HG03342 (cell line): ENCODE results near the gene KATNAL2.
A peak's percentile ranks its signal among the peaks of the same experiment; 100 is the strongest.
"Not testable (repeated sequence)": the region's sequence is repeated elsewhere in the genome, so short reads cannot be mapped to it uniquely, and the experiment has no call there.

Source experiments
- ATAC-seq: cut with Tn5 transposase; IDR thresholded peaks from one replicate; pipeline ENCODE4 v1.9.1; 2021; ENCODE audit warnings: mild to moderate bottlenecking, moderate library complexity; ENCODE audit not compliant: unreplicated experiment

The KATNAL2 gene

DNA sequence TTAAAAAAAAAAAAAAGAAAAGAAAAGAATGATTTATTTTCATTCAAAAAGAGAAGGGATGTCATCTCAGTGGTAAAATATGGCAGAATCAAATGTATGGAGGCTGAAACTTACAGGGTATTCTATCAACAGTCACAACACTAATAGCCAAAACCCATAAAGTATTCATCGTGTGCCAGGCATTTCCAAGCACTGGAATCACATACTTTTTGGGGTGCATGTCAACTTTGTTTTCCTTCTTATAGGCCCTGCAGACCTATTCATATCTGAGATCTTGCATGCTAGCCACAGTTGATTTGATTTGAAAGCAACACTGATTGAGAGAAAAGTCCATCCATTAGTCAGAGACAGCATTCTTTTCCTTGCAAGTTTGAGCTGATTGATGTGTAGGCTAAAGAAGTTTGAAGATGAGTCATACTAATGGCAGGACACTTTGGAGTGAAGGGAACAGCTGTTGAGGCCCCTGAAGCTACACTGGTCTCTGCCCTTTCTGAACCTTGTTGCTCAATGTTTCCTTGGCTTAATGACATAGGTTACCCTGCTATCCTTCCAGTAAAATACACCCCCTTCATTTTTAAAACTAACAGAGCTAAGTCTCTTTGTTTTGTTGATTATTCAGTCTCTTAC, 22.0 kb downstream of the KATNAL2 start:
- ATAC-seq, result no peak

DNA sequence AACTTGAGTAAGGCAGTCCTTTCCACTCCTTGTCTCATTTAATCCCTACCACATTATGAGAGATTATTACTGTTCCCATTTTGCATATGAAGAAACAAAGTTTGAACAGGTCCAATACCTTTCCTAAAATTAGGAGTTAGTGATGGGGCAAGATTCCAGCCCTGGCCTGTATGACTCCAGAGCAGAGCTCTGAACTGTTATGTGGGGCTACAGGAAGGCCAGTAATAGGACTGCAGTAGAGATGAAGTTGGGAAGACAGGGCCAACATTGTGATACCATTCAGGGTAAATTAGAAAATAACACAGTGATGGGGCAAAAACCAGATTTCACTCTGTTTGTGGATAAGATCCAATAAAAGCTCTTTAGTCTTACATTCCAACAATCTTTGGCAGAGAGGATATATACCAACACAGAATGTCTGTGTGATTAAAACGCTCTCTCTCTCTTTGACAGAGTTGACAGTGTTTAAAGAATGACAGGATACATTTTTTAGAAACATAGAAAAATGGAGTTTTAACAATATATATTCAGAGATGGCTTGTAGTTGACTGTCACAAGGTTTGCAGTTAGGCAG, 22.7 kb downstream of the KATNAL2 start:
- ATAC-seq, result no peak

GRCh38 chr18:46942646-46943045, 25.2 kb downstream of the KATNAL2 start:
- ATAC-seq, result no peak

DNA sequence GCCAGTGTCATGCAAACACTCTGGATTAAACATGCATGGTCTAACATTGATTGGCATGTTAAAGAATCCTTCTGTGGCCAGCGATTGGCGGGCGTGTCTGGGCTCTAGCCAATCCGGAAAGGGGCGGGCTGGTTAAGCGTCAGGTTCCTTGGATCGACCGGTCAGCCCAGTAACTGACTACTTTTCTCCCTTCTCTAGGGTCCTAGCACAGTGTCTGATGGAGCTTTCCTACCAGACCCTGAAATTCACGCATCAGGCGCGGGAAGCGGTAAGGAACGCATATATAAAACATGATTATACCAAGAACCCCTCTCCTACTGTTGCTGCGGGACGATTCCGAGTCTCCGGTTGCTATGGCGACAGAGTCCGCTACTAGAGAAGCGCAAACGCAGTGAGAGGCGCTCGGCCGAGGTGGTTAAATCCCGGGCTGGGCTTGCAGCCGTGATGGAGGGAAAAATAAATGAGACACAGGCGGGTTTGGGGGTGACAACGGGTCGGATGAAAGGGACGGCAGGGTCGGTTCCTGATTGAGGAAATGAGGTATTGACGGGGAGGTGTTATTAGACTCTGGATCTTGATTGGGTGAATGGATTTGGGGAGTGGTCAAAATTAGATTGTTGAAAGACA, 29.4 kb downstream of the KATNAL2 start:
- ATAC-seq, result peak; percentile 98

DNA sequence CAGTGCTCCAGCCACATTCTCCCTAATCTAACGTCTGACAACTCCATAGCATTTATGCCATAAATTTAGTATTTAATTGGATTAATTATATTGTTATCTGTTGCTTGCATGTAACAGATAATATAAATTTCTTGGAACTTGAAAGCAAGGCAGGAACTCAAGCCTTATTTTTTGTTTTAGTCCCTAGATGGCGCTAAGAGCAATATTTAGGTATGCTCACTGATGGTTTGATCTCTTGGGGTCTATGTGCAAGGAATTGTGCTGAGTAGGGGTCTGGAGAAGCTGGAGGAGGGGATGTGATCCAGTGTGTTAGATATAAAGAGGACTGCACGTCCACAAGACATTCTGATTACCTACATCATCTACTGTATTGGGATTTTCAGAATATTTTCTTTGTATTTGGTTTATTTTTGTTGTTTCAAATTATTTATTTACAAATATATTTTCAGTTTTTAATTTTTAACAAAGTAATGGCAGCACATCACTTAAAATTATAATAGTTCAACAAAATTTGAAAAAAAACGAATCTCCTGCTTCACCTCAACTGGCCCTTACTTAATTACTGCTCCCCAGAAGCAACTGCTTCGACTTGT, 32.8 kb downstream of the KATNAL2 start:
- no peak for ATAC-seq

DNA sequence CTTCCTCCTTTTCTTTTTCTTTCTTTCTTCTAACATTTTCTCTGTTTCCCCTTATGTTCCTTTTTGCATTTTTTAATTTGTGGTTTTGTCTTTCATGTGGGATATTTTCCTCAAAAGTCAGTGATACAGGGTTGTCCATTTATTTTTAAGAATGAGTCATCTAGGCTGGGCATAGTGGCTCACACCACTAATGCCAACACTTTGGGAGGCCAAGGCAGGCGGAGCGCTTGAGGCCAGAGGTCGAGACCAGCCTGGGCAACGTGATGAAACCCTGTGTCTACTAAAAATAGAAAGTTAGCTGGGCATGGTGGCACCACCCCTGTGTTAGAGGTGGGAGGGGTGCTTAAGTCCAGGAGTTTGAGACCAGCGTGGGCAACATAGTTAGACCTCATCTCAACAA, 35.8 kb downstream of the KATNAL2 start:
- ATAC-seq, result no peak

DNA sequence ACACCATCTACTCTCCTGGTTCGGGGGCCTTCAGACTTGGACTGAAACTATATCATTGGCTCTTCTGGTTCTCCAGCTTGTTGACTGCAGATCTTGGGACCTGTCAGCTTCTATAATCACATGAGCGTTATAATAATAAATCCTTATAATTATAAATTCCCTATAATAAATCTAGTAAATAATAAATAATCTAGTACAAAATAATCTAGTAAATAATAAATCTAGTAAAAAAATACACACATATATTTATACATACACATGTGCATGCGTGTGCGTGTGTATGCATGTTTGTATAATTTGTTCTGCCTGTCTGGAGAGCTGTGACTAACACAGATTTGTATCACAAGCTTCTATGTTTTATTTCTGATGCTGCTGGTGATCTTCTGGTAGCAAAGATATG, 40.8 kb downstream of the KATNAL2 start:
- no peak for ATAC-seq

DNA sequence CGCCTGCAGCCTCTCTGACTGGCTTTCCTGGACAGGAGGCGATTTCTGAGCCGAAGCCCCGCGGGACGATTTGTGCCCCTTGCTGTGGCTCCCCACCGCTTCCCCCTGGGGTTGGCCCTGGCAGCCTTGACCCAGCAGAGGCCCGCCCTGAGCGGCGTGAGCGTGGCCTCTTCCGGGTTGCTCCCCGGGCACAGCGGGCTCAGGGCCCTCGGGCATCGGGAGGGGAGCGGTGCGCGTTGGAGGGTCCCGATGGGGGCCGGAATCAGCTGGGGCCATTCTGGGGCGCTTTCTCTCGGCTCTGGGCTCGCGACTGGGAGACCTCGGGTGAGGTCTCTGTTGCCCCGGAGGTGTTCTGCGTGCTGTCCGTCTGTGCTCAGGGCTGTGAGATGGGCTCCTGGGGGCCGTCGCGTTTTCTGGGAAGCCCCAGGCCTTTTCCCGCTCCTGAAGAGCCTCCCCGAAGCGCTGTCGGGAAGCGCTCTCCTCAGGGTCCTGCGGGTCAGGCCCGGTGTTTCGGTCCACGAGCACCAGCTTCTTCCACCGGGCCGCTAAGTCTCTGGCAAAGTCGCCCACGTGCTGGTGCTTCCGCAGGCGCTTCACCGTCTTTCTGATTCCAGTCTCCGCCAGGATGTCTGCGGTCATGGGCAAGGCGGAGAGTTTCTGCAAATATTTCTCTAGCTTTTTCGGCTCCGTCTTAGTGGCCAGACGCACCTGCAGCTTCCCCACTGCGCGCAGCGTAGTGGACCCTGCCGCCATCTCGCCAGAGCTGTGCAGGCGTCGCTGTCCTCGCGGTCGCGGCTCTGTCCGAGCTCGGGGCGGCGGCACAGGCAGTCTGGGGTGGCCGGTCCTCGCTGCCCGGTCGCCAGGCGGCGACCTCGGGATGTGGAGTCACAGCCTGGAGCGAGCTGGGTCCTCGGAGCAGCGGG, 46.5 kb downstream of the KATNAL2 start:
- ATAC-seq, result not testable (repeated sequence)

GRCh38 chr18:46964579-46965293, 47.3 kb downstream of the KATNAL2 start:
- ATAC-seq, result not testable (repeated sequence)

- not testable (repeated sequence) for ATAC-seq
These were observed 48.9 kb downstream of the KATNAL2 start for GRCh38 chr18:46966266-46966665.

- ATAC-seq, result not testable (repeated sequence)
These were observed 52.1 kb downstream of the KATNAL2 start for GRCh38 chr18:46969551-46969950.

DNA sequence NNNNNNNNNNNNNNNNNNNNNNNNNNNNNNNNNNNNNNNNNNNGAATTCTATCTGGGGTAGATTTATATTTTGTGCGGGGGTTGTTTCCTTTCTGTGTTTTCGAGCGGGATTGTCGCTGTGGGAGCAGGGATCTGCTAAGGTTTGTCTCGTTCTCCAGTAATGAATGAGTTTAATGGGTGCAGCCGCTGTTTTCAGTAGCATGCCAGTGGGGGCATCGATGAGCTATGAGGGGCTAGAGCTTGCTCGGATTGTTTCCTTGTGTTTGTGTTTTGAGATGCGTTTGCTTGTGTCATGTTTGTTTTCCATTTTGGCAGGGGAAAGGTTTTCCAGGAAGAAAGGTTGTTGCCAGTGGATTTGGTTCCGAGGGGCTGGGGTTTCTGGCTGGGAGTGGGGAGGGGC, 102.5 kb downstream of the KATNAL2 start:
- ATAC-seq, result not testable (repeated sequence)

GRCh38 chr18:47020757-47021156, 103.4 kb downstream of the KATNAL2 start:
- not testable (repeated sequence) for ATAC-seq

DNA sequence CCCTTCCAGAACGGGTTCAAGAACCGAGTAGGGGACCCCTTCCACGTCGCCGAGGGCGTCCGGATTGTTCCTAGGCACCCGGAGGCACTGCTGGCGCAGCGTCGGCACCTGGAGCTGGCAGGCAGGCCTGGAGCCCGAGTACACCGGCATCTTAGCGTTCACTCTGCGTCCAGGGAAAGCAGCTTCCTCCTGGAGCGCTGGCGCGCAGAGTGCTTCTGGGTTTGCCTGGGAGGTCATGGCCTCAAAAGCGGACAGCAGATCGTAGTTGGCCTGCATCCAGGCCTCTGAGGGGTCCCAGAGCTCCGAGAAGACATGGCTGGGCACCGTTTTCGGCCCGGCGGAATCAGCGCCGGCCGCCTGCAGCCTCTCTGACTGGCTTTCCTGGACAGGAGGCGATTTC, 105.4 kb downstream of the KATNAL2 start:
- ATAC-seq, result not testable (repeated sequence)

DNA sequence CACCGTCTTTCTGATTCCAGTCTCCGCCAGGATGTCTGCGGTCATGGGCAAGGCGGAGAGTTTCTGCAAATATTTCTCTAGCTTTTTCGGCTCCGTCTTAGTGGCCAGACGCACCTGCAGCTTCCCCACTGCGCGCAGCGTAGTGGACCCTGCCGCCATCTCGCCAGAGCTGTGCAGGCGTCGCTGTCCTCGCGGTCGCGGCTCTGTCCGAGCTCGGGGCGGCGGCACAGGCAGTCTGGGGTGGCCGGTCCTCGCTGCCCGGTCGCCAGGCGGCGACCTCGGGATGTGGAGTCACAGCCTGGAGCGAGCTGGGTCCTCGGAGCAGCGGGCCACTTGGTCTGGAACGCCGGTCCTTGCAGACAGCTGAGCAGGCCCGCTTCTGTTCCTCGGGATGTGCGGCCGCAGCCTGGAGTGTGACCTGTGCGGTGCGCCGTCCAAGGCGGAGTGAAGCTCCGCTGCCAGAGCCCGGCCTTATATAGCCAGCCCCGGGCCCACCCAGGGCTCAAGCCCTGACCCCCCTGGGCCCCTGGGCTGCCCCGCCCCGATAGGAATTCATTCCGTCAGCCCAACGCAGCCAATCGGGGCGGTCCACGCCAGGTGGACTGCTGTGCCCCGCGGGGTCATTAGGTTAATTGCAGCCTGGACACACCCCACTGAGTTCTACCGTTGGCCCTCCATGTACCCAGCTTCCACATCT, 106.5 kb downstream of the KATNAL2 start:
- ATAC-seq, result not testable (repeated sequence)

GRCh38 chr18:47025557-47026174, 108.3 kb downstream of the KATNAL2 start:
- not testable (repeated sequence) for ATAC-seq

- ATAC-seq, result not testable (repeated sequence)
These were observed 111.3 kb downstream of the KATNAL2 start for GRCh38 chr18:47028738-47029137.

GRCh38 chr18:47029684-47030353, 112.4 kb downstream of the KATNAL2 start:
- not testable (repeated sequence) for ATAC-seq

DNA sequence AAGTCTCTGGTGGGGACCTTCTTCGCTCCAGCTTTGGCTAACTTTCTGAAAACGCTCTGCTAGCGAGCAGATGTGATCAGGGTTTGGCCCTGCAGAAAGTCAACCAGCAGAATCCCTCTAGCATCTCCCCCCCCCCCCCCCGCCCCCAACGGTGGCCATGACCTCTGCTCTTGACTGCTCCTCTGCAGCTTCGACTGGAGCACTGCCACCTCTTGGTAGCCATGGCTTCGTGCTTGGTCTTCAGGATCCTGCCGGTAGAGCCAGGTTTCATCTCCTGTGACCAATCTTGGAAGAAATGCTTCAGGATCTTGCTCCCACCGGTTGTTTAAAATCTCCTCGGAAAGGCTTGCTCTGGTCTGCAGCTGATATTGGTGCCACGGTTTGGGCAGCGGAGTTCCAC, 113.5 kb downstream of the KATNAL2 start:
- ATAC-seq, result not testable (repeated sequence)
